K562 (cell line): ENCODE measurements around the gene CCDC50. TPM values are rescaled to one million over a fixed set of nuclear protein-coding genes. Genes with fewer than 3 reads are reported as not detected.

Source experiments
- ATAC-seq: fragments of 200-7000 bp; cut with Tn5 transposase; 3 replicates; pipeline ENCODE4 v1.9.1; 2020; ENCODE audit warnings: moderate library complexity
- BruUV-seq: library from RNA; stranded (reverse); fragments of 400-500 nt; replicated peaks from 2 replicates; lab custom pipeline; 2021; lab: Mats Ljungman, UMichigan
- CTCF ChIA-PET: fragments of 300-600 bp; formaldehyde crosslinking; extraction: SDS; loops from one replicate; lab custom pipeline; 2021; ENCODE audit warnings: low intra/inter-chr PET ratio; lab: Yijun Ruan, JAX
- POLR2A ChIA-PET: fragments of 300-600, 350-650 bp; sonication (Branson Sonifier 250); formaldehyde crosslinking; extraction: SDS; loops from one replicate; lab custom pipeline; 2021; ENCODE audit warnings: antibody characterized with exemption, inconsistent platforms; lab: Yijun Ruan, JAX
- DNase-seq, 4 experiments: peaks; one replicate each; pipeline versions ENCODE4 v3.0.0 to v3.0.0-alpha.2; 2011 to 2018; ENCODE audit warnings: low spot score in 3 of 4, mixed read lengths in 3 of 4; ENCODE audit errors: extremely low read depth in 1 of 4
- FAIRE-seq: peaks from 2 replicates; lab custom pipeline; 2011; peaks lifted over from hg19 to GRCh38; lab: Jason Lieb, UNC
- H2AFZ ChIP-seq: 2 replicates; pipeline ENCODE4 v1.6.0; 2011; ENCODE audit warnings: low read depth, low read length, control low read depth, inconsistent platforms
- H3K27ac ChIP-seq: fragments of 200-600 bp; 3 replicates; pipeline ENCODE4 v1.8.0; 2011; ENCODE audit warnings: low read depth, mild to moderate bottlenecking, control low read depth, inconsistent platforms, low read length, moderate library complexity, mixed read lengths; ENCODE audit errors: extremely low read depth
- H3K27me3 ChIP-seq, 2 experiments: fragments of 300-600 bp in 1 of 2; 2 replicates in 1 of 2; 3 replicates in 1 of 2; pipeline versions ENCODE4 v1.6.0 to v1.8.0; 2011; ENCODE audit warnings: inconsistent platforms in 2 of 2, low read length in 2 of 2, mild to moderate bottlenecking in 1 of 2, mixed read lengths in 1 of 2, moderate library complexity in 1 of 2; ENCODE audit not compliant: control insufficient read depth in 2 of 2, insufficient read depth in 2 of 2
- H3K36me3 ChIP-seq: fragments of 300-600 bp; 3 replicates; pipeline ENCODE4 v1.8.0; 2011; ENCODE audit warnings: mild to moderate bottlenecking, low read length, inconsistent platforms; ENCODE audit not compliant: control insufficient read depth, insufficient read depth
- H3K4me1 ChIP-seq, 2 experiments: fragments of 200-600 bp in 1 of 2; replicated peaks in 1 of 2; 2 replicates in 1 of 2; 3 replicates in 1 of 2; pipeline versions ENCODE4 v1.5.1 to v1.8.0; 2011; ENCODE audit warnings: inconsistent platforms in 2 of 2, low read length in 2 of 2, mild to moderate bottlenecking in 1 of 2, mixed read lengths in 1 of 2, moderate library complexity in 1 of 2; ENCODE audit not compliant: control insufficient read depth in 2 of 2, insufficient read depth in 2 of 2
- H3K4me2 ChIP-seq: 2 replicates; pipeline ENCODE4 v1.6.1; 2011; ENCODE audit warnings: low read length, control low read depth, inconsistent platforms, mixed read lengths; ENCODE audit not compliant: insufficient read depth
- H3K4me3 ChIP-seq: fragments of 200-600 bp; sonication (generic), shearing (Covaris generic); 2 replicates; pipeline ENCODE4 v1.5.1; 2016; ENCODE audit warnings: control low read depth, inconsistent platforms
- H3K79me2 ChIP-seq: fragments of 200-600 bp; 3 replicates; pipeline ENCODE4 v1.8.0; 2011; ENCODE audit warnings: low read length, inconsistent platforms; ENCODE audit not compliant: control insufficient read depth, insufficient read depth
- H3K9ac ChIP-seq, 2 experiments: 2 replicates each; pipeline versions ENCODE4 v1.6.0 to v1.6.1; 2011; ENCODE audit warnings: low read depth in 2 of 2, low read length in 2 of 2, control low read depth in 1 of 2, inconsistent platforms in 1 of 2, mild to moderate bottlenecking in 1 of 2, mixed read lengths in 1 of 2; ENCODE audit not compliant: insufficient read depth in 1 of 2
- H3K9me1 ChIP-seq: one replicate; pipeline ENCODE4 v1.6.0; 2011; ENCODE audit warnings: inconsistent platforms, mild to moderate bottlenecking, low read length, moderate library complexity; ENCODE audit not compliant: control insufficient read depth, insufficient read depth
- H3K9me3 ChIP-seq: replicated peaks from 2 replicates; pipeline ENCODE4 v1.5.1; 2011; ENCODE audit warnings: low read depth, low read length, inconsistent platforms; ENCODE audit not compliant: control insufficient read depth, insufficient read depth
- H4K20me1 ChIP-seq: replicated peaks from 2 replicates; pipeline ENCODE4 v1.6.1; 2011; ENCODE audit warnings: low read length, inconsistent platforms, mixed read lengths; ENCODE audit not compliant: control insufficient read depth, insufficient read depth
- BCOR ChIP-seq: fragments of 450-650 bp; IDR thresholded peaks from 2 replicates; pipeline ENCODE4 v1.6.1; 2016
- EHMT2 ChIP-seq: fragments of 450-650 bp; IDR thresholded peaks from 2 replicates; pipeline ENCODE4 v1.6.1; 2018; ENCODE audit warnings: antibody characterized with exemption
- ETV6 ChIP-seq, 3 experiments: fragments of 150-350 bp in 1 of 3; sonication (generic) in 1 of 3; formaldehyde crosslinking in 1 of 3; IDR thresholded peaks; 2 replicates each; pipeline versions ENCODE4 v1.6.1 to v1.8.0; 2014 to 2022; ENCODE audit warnings: borderline replicate concordance in 2 of 3, low read depth in 2 of 3, antibody characterized with exemption in 1 of 3, low read length in 1 of 3, mild to moderate bottlenecking in 1 of 3, missing genetic modification reagents in 1 of 3
- HES1 ChIP-seq: fragments of 450-650 bp; IDR thresholded peaks from 2 replicates; pipeline ENCODE4 v1.6.1; 2016; ENCODE audit warnings: low read depth, mild to moderate bottlenecking, moderate library complexity
- PRMT5 ChIP-seq: sonication (generic); formaldehyde crosslinking; IDR thresholded peaks from 2 replicates; pipeline ENCODE4 v1.5.0; 2020; ENCODE audit warnings: missing genetic modification reagents
- PTBP1 ChIP-seq: fragments of 200-400 bp; formaldehyde crosslinking; IDR thresholded peaks from 2 replicates; pipeline ENCODE4 v1.6.1; 2017; ENCODE audit warnings: low read depth, low read length
- PYGO2 ChIP-seq: fragments of 450-650 bp; IDR thresholded peaks from 2 replicates; pipeline ENCODE4 v1.6.1; 2016; ENCODE audit warnings: mild to moderate bottlenecking, missing genetic modification characterization, moderate library complexity, missing compliant biosample characterization
- SMAD3 ChIP-seq: fragments of 450-650 bp; formaldehyde crosslinking; conservative IDR thresholded peaks from 2 replicates; pipeline ENCODE4 v1.4.0; 2020; ENCODE audit warnings: mild to moderate bottlenecking
- SRSF7 ChIP-seq: fragments of 200-400 bp; formaldehyde crosslinking; optimal IDR thresholded peaks from 2 replicates; pipeline ENCODE3; 2017; ENCODE audit warnings: mild to moderate bottlenecking, low read depth, low read length
- TSHZ1 ChIP-seq: fragments of 250-450 bp; sonication (Bioruptor Pico); IDR thresholded peaks from 2 replicates; pipeline ENCODE4 v1.4.0; 2020; ENCODE audit warnings: mild to moderate bottlenecking, moderate library complexity
- USF1 ChIP-seq: sonication (generic); formaldehyde crosslinking; IDR thresholded peaks from 2 replicates; pipeline ENCODE4 v1.9.0; 2022; ENCODE audit warnings: mild to moderate bottlenecking, missing genetic modification reagents
- ZFP91 ChIP-seq: sonication (generic); formaldehyde crosslinking; IDR thresholded peaks from 2 replicates; pipeline ENCODE4 v1.8.0; 2022; ENCODE audit warnings: mild to moderate bottlenecking, missing genetic modification reagents
- ZNF121 ChIP-seq: sonication (generic); formaldehyde crosslinking; conservative IDR thresholded peaks from 2 replicates; pipeline ENCODE4 v1.8.0; 2022; ENCODE audit warnings: missing genetic modification reagents
- ZNF174 ChIP-seq: fragments of 250-450 bp; sonication (Bioruptor Pico); IDR thresholded peaks from 2 replicates; pipeline ENCODE4 v1.4.0; 2020; ENCODE audit warnings: mild to moderate bottlenecking
- ZNF354B ChIP-seq: fragments of 250-450 bp; sonication (Bioruptor Pico); IDR thresholded peaks from 2 replicates; pipeline ENCODE4 v1.4.0; 2020
- ZNF639 ChIP-seq, 2 experiments: fragments of 200-800 bp in 1 of 2; sonication (Bioruptor generic) in 1 of 2; sonication (generic) in 1 of 2; formaldehyde crosslinking in 1 of 2; IDR thresholded peaks in 1 of 2; conservative IDR thresholded peaks in 1 of 2; 2 replicates each; pipeline versions ENCODE4 v1.5.0 to v1.6.1; 2016 to 2020; ENCODE audit warnings: missing compliant biosample characterization in 1 of 2, missing genetic modification characterization in 1 of 2, missing genetic modification reagents in 1 of 2
- in situ Hi-C: fragments of 300-500 bp; cut with MboI; formaldehyde crosslinking; loops from 4 replicates; pipeline ENCODE4 v1.15.0; 2018; ENCODE audit warnings: inconsistent platforms, mixed read lengths
- intact Hi-C: fragments of 100-400 bp; cut with micrococcal nuclease; formaldehyde crosslinking; loops from 2 replicates; pipeline ENCODE4 v1.14.2; 2022
- polyA plus RNA-seq, 8 experiments: library from polyadenylated mRNA; depleted of rRNA in 4 of 8; stranded (reverse) in 5 of 8; unstranded in 3 of 8; fragments of >200 nt; fragmentation: Nextera tagmentation in 2 of 8; fragmentation: Illumina TruSeq in 1 of 8; extraction: Ambion mirVana in 2 of 8; extraction: Trizol in 1 of 8; gene quantifications; 2 replicates each; pipeline versions ENCODE4 v1.2.1 to v1.2.3, GENCODE V29; 2011 to 2014; ENCODE audit warnings: inconsistent platforms in 1 of 8, missing spikeins in 1 of 8
- total RNA-seq, 7 experiments: library from RNA; depleted of rRNA in 6 of 7; stranded (reverse); fragments of >200 nt in 6 of 7; fragmentation: Illumina TruSeq in 2 of 7; extraction: Trizol in 2 of 7; gene quantifications; 2 replicates each; pipeline versions ENCODE4 v1.2.1 to v1.2.3, GENCODE V29; 2011 to 2021; ENCODE audit warnings: low replicate concordance in 1 of 7

The CCDC50 gene
- total and polyA plus RNA-seq, 9 of the 15 experiments (the other 6 are each of a cell fraction or from before 2014, with no cell fraction given) = 8.4 to 63.4 (median 40.4) TPM

- Histone ChIP-seq H3K27me3 (peaks cover 0 to 3% of the 10 kb centered on the region in 2 experiments; a peak in 1 of 5 replicates), H3K9ac (no peak overlapping the region), H2AFZ (no peak overlapping the region), H3K36me3 (no peaks in the 10 kb centered on the region), H3K4me1 (no peaks in the 10 kb centered on the region; a peak in 1 of 5 replicates), H3K9me1 (no peaks in the 10 kb centered on the region), H3K9me3 (no peaks in the 10 kb centered on the region), H3K4me2 (no peak overlapping the region), H3K4me3 (no peak overlapping the region), H4K20me1 (no peaks in the 10 kb centered on the region), H3K79me2 (no peaks in the 10 kb centered on the region), H3K27ac (no peak overlapping the region)
- in situ Hi-C loops (no loop called here), intact Hi-C loops (no loop called here)
- POLR2A ChIA-PET = no interaction called here
- ATAC-seq (no peak), DNase-seq (no peak), FAIRE-seq (no peak)
- BruUV-seq = no TSS peak
- CTCF ChIA-PET = no interaction called here
- TF ChIP-seq EHMT2 (no peak), PYGO2 (tag) (no peak), PTBP1 (no peak), SMAD3 (CRISPR knock-in tag) (no peak), ZNF121 (CRISPR knock-in tag) (no peak), ZNF354B (CRISPR knock-in tag) (no peak), ETV6 (IDR thresholded peaks at IDR 0.05; ENCODE audit: borderline replicate concordance in 1 of 2, low read depth in 2 of 2, low read length in 1 of 2) (no peak), ETV6 (CRISPR knock-in tag; IDR thresholded peaks at IDR 0.05; ENCODE audit: borderline replicate concordance) (no peak), PRMT5 (CRISPR knock-in tag) (no peak), HES1 (no peak), TSHZ1 (CRISPR knock-in tag) (no peak), USF1 (CRISPR knock-in tag) (no peak), SRSF7 (no peak), ZNF639 (CRISPR knock-in tag; conservative IDR thresholded peaks at IDR 0.05 in 1 of 2, IDR thresholded peaks at IDR 0.05 in 1 of 2) (no peak), BCOR (no peak), ZFP91 (CRISPR knock-in tag) (no peak), ZNF174 (CRISPR knock-in tag) (no peak)
Measured at GRCh38 chr3:191298846-191299245, 30.3 kb upstream of the CCDC50 start.
